ENCODE results near the gene ALDH1L1.

DNA sequence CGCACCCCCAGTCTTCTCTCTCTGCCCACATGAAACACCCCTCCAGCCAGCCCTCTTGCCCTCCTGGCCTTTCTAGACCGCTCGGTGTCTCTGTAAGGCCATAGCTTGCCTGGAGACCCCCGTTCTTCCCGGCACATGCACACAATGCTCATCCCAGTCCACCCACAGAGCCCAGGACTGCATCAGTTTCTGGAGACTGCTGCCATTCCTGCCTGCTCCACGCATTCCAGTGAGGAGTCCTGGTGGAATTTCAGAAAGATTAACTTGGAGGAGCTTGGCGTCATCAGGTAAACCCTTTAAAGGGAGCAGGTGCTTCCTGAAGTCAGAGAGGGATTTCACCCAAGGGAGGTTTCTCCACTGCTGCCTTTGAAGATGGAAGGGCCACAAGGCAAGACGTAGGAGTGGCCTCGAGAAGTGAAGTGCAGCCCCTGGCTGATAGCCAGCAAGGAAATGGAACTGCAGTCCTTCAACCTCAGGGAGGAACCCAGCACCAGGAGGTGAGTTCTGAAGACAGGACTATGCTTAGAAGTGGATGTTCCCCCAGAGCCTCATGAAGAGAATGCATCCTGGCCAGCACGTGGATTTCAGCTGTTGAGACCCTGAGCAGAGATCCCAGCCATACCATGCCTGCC lies 115.6 kb downstream of the ALDH1L1 start:
- TF ChIP-seq, protein P1, sequence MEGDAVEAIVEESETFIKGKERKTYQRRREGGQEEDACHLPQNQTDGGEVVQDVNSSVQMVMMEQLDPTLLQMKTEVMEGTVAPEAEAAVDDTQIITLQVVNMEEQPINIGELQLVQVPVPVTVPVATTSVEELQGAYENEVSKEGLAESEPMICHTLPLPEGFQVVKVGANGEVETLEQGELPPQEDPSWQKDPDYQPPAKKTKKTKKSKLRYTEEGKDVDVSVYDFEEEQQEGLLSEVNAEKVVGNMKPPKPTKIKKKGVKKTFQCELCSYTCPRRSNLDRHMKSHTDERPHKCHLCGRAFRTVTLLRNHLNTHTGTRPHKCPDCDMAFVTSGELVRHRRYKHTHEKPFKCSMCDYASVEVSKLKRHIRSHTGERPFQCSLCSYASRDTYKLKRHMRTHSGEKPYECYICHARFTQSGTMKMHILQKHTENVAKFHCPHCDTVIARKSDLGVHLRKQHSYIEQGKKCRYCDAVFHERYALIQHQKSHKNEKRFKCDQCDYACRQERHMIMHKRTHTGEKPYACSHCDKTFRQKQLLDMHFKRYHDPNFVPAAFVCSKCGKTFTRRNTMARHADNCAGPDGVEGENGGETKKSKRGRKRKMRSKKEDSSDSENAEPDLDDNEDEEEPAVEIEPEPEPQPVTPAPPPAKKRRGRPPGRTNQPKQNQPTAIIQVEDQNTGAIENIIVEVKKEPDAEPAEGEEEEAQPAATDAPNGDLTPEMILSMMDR (conservative IDR thresholded peaks at IDR 0.05; ENCODE audit: low read depth, low read length) = no peak
- TF ChIP-seq EZH2 (IDR thresholded peaks at IDR 0.05; ENCODE audit: low read length, unreplicated experiment) (no peak), EZH2phosphoT487 (IDR thresholded peaks at IDR 0.05; ENCODE audit: borderline replicate concordance, low read length) (no peak)

All from PC-3 (cell line).